HepG2 (cell line): ENCODE measurements around the gene PYGB. TPM values are rescaled to one million over a fixed set of nuclear protein-coding genes. Genes with fewer than 3 reads are reported as not detected.

ENCODE experiments used
- NR1H2 ChIP-seq: sonication (generic); formaldehyde crosslinking; IDR thresholded peaks from 2 replicates; pipeline ENCODE4 v1.8.1; 2022; ENCODE audit warnings: low read depth, missing genetic modification reagents, borderline replicate concordance
- PTBP1 ChIP-seq: fragments of 200-400 bp; formaldehyde crosslinking; IDR thresholded peaks from 2 replicates; pipeline ENCODE4 v1.6.1; 2018; ENCODE audit warnings: low read length, low read depth; ENCODE audit not compliant: poor library complexity, severe bottlenecking
- RAD21 ChIP-seq: fragments of 450-650 bp; formaldehyde crosslinking; IDR thresholded peaks from 2 replicates; pipeline ENCODE4 v1.5.0; 2020; ENCODE audit warnings: mild to moderate bottlenecking
- ZBTB40 ChIP-seq, 2 experiments: fragments of 450-650 bp in 1 of 2; sonication (generic) in 1 of 2; formaldehyde crosslinking in 1 of 2; IDR thresholded peaks; 2 replicates each; pipeline versions ENCODE4 v1.6.1 to v1.8.0; 2016 to 2022; ENCODE audit warnings: antibody characterized with exemption in 1 of 2, mild to moderate bottlenecking in 1 of 2, missing genetic modification reagents in 1 of 2
- ZFP36L2 ChIP-seq: sonication (generic); formaldehyde crosslinking; IDR thresholded peaks from 2 replicates; pipeline ENCODE4 v1.4.0; 2020; ENCODE audit warnings: missing genetic modification reagents
- ZGPAT ChIP-seq: IDR thresholded peaks from 2 replicates; pipeline ENCODE4 v1.6.1; 2016; ENCODE audit warnings: mild to moderate bottlenecking
- ZNF672 ChIP-seq: sonication (generic); formaldehyde crosslinking; IDR thresholded peaks from 2 replicates; pipeline ENCODE4 v1.8.1; 2022; ENCODE audit warnings: missing genetic modification reagents
- ZNF703 ChIP-seq: sonication (generic); formaldehyde crosslinking; IDR thresholded peaks from 2 replicates; pipeline ENCODE4 v1.5.1; 2020; ENCODE audit warnings: missing genetic modification reagents, mild to moderate bottlenecking, moderate library complexity, borderline replicate concordance
- ZNF775 ChIP-seq: sonication (generic); formaldehyde crosslinking; IDR thresholded peaks from 2 replicates; pipeline ENCODE4 v1.4.0; 2020; ENCODE audit warnings: missing genetic modification reagents, mild to moderate bottlenecking, moderate library complexity, borderline replicate concordance
- ZNF800 ChIP-seq: sonication (generic); formaldehyde crosslinking; IDR thresholded peaks from 2 replicates; pipeline ENCODE4 v1.4.0; 2020; ENCODE audit warnings: missing genetic modification reagents
- ZNF883 ChIP-seq: sonication (generic); formaldehyde crosslinking; IDR thresholded peaks from 2 replicates; pipeline ENCODE4 v1.5.1; 2020; ENCODE audit warnings: mild to moderate bottlenecking, missing genetic modification reagents; ENCODE audit errors: not compliant biosample characterization
- polyA plus RNA-seq, 8 experiments: library from polyadenylated mRNA; depleted of rRNA in 3 of 8; stranded (reverse) in 7 of 8; unstranded in 1 of 8; fragments of >200 nt; fragmentation: Illumina TruSeq in 4 of 8; extraction: Trizol in 4 of 8; gene quantifications; 2 replicates each; pipeline versions ENCODE4 v1.2.1 to v1.2.3, GENCODE V29; 2011 to 2016; ENCODE audit warnings: low read depth in 4 of 8, missing spikeins in 1 of 8, mixed read lengths in 1 of 8; ENCODE audit not compliant: insufficient read depth in 1 of 8
- total RNA-seq, 5 experiments: library from RNA; depleted of rRNA; stranded (reverse); fragments of >200 nt; fragmentation: Illumina TruSeq; extraction: Trizol; gene quantifications; 2 replicates each; pipeline ENCODE4 v1.2.3, GENCODE V29; 2016; ENCODE audit warnings: low read depth in 1 of 5
- TF ChIP-seq, protein P1 (sequence below): sonication (generic); formaldehyde crosslinking; IDR thresholded peaks from 2 replicates; pipeline ENCODE4 v1.8.1; 2022; ENCODE audit warnings: mild to moderate bottlenecking, missing genetic modification reagents
- TF ChIP-seq, protein P2 (sequence below): sonication (generic); formaldehyde crosslinking; IDR thresholded peaks from 2 replicates; pipeline ENCODE4 v1.8.1; 2023; ENCODE audit warnings: mild to moderate bottlenecking, missing genetic modification reagents

Gene PYGB
- total and polyA plus RNA-seq, 2 of the 13 experiments (the other 11 are each of a cell fraction or from before 2014, with no cell fraction given) = 24.2 to 86.3 TPM

DNA sequence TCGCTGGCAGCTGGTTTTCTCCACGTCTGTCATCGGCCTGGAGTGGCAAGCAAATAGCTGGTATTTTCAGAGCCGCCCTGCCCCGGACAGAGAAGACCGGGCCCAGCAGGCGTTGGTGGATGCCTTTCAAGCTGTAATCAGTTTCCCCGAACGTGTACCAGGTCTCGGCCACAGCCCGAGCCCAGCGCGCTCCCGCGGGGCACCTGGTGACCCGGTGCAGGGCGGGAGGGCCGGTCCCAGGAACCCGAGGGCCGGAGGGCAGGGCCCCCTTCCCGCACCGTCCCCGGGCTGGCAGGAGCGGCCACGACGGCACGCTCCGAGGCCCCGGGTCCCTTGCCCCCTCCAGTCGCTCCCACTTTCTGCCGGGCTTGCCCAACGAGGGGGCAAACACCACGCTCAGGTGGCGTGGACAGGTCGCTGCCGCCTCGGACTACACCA is 348 bp upstream of the PYGB start (continued):
- TF ChIP-seq ZGPAT (CRISPR knock-in tag) (peak; percentile 92), PTBP1 (no peak), RAD21 (0 out of 2 replicates have a peak, but pooled peaks have one; percentile 14), ZNF775 (CRISPR knock-in tag) (no peak), ZBTB40 (IDR thresholded peaks at IDR 0.05) (no peak), ZBTB40 (CRISPR knock-in tag; IDR thresholded peaks at IDR 0.05) (no peak), NR1H2 (no peak), ZNF800 (CRISPR knock-in tag) (peak; percentile 86; the same call in 1 of the 2 replicates), ZFP36L2 (CRISPR knock-in tag) (peak; percentile 71; the same call in 1 of the 2 replicates), ZNF672 (CRISPR knock-in tag) (no peak), ZNF703 (CRISPR knock-in tag) (peak; percentile 15; the same call in 1 of the 2 replicates), ZNF883 (CRISPR knock-in tag) (peak; percentile 87)
- TF ChIP-seq, protein P1, sequence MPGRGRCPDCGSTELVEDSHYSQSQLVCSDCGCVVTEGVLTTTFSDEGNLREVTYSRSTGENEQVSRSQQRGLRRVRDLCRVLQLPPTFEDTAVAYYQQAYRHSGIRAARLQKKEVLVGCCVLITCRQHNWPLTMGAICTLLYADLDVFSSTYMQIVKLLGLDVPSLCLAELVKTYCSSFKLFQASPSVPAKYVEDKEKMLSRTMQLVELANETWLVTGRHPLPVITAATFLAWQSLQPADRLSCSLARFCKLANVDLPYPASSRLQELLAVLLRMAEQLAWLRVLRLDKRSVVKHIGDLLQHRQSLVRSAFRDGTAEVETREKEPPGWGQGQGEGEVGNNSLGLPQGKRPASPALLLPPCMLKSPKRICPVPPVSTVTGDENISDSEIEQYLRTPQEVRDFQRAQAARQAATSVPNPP (CRISPR knock-in tag) = no peak
- TF ChIP-seq, protein P2, sequence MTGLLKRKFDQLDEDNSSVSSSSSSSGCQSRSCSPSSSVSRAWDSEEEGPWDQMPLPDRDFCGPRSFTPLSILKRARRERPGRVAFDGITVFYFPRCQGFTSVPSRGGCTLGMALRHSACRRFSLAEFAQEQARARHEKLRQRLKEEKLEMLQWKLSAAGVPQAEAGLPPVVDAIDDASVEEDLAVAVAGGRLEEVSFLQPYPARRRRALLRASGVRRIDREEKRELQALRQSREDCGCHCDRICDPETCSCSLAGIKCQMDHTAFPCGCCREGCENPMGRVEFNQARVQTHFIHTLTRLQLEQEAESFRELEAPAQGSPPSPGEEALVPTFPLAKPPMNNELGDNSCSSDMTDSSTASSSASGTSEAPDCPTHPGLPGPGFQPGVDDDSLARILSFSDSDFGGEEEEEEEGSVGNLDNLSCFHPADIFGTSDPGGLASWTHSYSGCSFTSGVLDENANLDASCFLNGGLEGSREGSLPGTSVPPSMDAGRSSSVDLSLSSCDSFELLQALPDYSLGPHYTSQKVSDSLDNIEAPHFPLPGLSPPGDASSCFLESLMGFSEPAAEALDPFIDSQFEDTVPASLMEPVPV (CRISPR knock-in tag) = peak; percentile 61; the same call in 1 of the 2 replicates
